Astrocyte (in vitro differentiated cells and primary cell): ENCODE data around the gene EEF2K. TPM values are rescaled to one million over a fixed set of nuclear protein-coding genes. Genes with fewer than 3 reads are reported as not detected.

ENCODE experiments used
- DNase-seq: peaks from one replicate; pipeline ENCODE4 v3.0.0-alpha.2; 2010; ENCODE audit warnings: low read depth
- FAIRE-seq: peaks from 2 replicates; lab custom pipeline; 2011; peaks lifted over from hg19 to GRCh38; lab: Jason Lieb, UNC
- H2AFZ ChIP-seq: 2 replicates; pipeline ENCODE4 v1.6.0; 2012; ENCODE audit warnings: low read depth, low read length, inconsistent platforms
- H3K27ac ChIP-seq: 2 replicates; pipeline ENCODE4 v1.5.1; 2011; ENCODE audit warnings: low read depth, low read length, inconsistent platforms
- H3K27me3 ChIP-seq: 2 replicates; pipeline ENCODE4 v1.6.0; 2011; ENCODE audit warnings: low read length, inconsistent platforms; ENCODE audit not compliant: insufficient read depth
- H3K36me3 ChIP-seq: 2 replicates; pipeline ENCODE4 v1.5.1; 2011; ENCODE audit warnings: low read length, inconsistent platforms; ENCODE audit not compliant: insufficient read depth
- H3K4me1 ChIP-seq: 2 replicates; pipeline ENCODE4 v1.5.1; 2011; ENCODE audit warnings: low read length, inconsistent platforms; ENCODE audit not compliant: insufficient read depth
- H3K4me2 ChIP-seq: 2 replicates; pipeline ENCODE4 v1.6.0; 2012; ENCODE audit warnings: low read length, inconsistent platforms
- H3K4me3 ChIP-seq: 2 replicates; pipeline ENCODE4 v1.5.1; 2011; ENCODE audit warnings: low read depth, mild to moderate bottlenecking, low read length, inconsistent platforms; ENCODE audit not compliant: insufficient read depth
- H3K79me2 ChIP-seq: 2 replicates; pipeline ENCODE4 v1.6.0; 2012; ENCODE audit warnings: mild to moderate bottlenecking, low read length, inconsistent platforms; ENCODE audit not compliant: insufficient read depth
- H3K9ac ChIP-seq: 2 replicates; pipeline ENCODE4 v1.6.0; 2012; ENCODE audit warnings: mild to moderate bottlenecking, low read length, inconsistent platforms
- H3K9me3 ChIP-seq: 2 replicates; pipeline ENCODE4 v1.5.1; 2012; ENCODE audit warnings: low read depth, mild to moderate bottlenecking, low read length, inconsistent platforms; ENCODE audit not compliant: insufficient read depth
- H4K20me1 ChIP-seq: 2 replicates; pipeline ENCODE4 v1.6.0; 2012; ENCODE audit warnings: low read length, inconsistent platforms; ENCODE audit not compliant: insufficient read depth
- H3K27ac Mint-ChIP-seq: one replicate; pipeline ENCODE4 v1.8.0; 2021; ENCODE audit warnings: mild to moderate bottlenecking, mixed read lengths; ENCODE audit not compliant: unreplicated experiment
- H3K27me3 Mint-ChIP-seq: one replicate; pipeline ENCODE4 v1.8.0; 2021; ENCODE audit warnings: low read depth, mixed read lengths; ENCODE audit not compliant: unreplicated experiment
- H3K36me3 Mint-ChIP-seq: one replicate; pipeline ENCODE4 v1.8.0; 2021; ENCODE audit warnings: low read depth, mixed read lengths; ENCODE audit not compliant: unreplicated experiment
- H3K4me1 Mint-ChIP-seq: one replicate; pipeline ENCODE4 v1.8.0; 2021; ENCODE audit warnings: low read depth, mixed read lengths; ENCODE audit not compliant: unreplicated experiment
- H3K4me3 Mint-ChIP-seq: one replicate; pipeline ENCODE4 v1.8.0; 2021; ENCODE audit warnings: mild to moderate bottlenecking, moderate library complexity, mixed read lengths; ENCODE audit not compliant: unreplicated experiment
- H3K9me3 Mint-ChIP-seq: one replicate; pipeline ENCODE4 v1.8.0; 2021; ENCODE audit warnings: mild to moderate bottlenecking, mixed read lengths; ENCODE audit not compliant: unreplicated experiment
- EZH2 ChIP-seq: IDR thresholded peaks from 2 replicates; pipeline ENCODE4 v1.6.1; 2012; ENCODE audit warnings: mild to moderate bottlenecking, low read length, inconsistent platforms; ENCODE audit not compliant: insufficient read depth
- total RNA-seq: library from RNA; stranded (reverse); gene quantifications from 2 replicates; pipeline ENCODE4 v1.2.1, GENCODE V29; 2021
- TF ChIP-seq, protein P1 (sequence below): IDR thresholded peaks from 2 replicates; pipeline ENCODE4 v1.5.1; 2011; ENCODE audit warnings: low read depth, mild to moderate bottlenecking, inconsistent platforms, low read length, moderate library complexity; ENCODE audit not compliant: insufficient read depth

The EEF2K gene
- total RNA-seq, 1 donor from 2014 or later = 20.9 TPM

DNA sequence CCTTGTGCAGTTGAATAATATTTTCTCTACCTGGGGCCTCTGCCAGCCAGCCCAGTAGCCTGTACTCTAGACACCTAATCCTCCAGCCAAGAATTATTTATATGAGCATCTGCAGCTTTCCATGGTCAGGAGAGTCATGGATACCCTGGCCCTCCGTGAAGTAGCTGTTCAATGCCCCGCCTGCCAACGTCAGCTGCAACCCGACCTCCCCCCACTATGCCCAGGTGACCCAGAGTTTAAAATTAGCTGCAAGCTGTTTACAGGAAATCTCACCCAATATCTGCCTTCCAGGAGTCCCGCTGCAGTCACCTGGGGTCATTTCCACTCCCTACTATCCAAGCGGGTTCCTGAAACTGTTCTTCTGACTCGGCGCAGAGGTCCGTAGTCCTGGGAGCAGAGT lies 31.4 kb upstream of the EEF2K start:
- Mint-ChIP-seq H3K27me3 (peaks cover 18% of the 10 kb centered on the region), H3K9me3 (no peaks in the 10 kb centered on the region), H3K27ac (no peak overlapping the region), H3K4me1 (no peaks in the 10 kb centered on the region), H3K36me3 (no peaks in the 10 kb centered on the region), H3K4me3 (no peak overlapping the region)
- H3K36me3 ChIP-seq = no peaks in the 10 kb centered on the region
- no peak for DNase-seq
- no peaks in the 10 kb centered on the region for H3K79me2 ChIP-seq
- H3K9ac ChIP-seq = no peak overlapping the region
- H3K27me3 ChIP-seq = peaks cover 2% of the 10 kb centered on the region
- H3K4me3 ChIP-seq = no peak overlapping the region
- no peak overlapping the region for H2AFZ ChIP-seq
- FAIRE-seq = no peak
- H3K4me1 ChIP-seq = no peaks in the 10 kb centered on the region
- H3K4me2 ChIP-seq = no peak overlapping the region
- H3K9me3 ChIP-seq = no peaks in the 10 kb centered on the region
- H3K27ac ChIP-seq = no peak overlapping the region
- TF ChIP-seq, protein P1, sequence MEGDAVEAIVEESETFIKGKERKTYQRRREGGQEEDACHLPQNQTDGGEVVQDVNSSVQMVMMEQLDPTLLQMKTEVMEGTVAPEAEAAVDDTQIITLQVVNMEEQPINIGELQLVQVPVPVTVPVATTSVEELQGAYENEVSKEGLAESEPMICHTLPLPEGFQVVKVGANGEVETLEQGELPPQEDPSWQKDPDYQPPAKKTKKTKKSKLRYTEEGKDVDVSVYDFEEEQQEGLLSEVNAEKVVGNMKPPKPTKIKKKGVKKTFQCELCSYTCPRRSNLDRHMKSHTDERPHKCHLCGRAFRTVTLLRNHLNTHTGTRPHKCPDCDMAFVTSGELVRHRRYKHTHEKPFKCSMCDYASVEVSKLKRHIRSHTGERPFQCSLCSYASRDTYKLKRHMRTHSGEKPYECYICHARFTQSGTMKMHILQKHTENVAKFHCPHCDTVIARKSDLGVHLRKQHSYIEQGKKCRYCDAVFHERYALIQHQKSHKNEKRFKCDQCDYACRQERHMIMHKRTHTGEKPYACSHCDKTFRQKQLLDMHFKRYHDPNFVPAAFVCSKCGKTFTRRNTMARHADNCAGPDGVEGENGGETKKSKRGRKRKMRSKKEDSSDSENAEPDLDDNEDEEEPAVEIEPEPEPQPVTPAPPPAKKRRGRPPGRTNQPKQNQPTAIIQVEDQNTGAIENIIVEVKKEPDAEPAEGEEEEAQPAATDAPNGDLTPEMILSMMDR = no peak
- TF ChIP-seq EZH2 = no peak
- H4K20me1 ChIP-seq = no peaks in the 10 kb centered on the region

DNA sequence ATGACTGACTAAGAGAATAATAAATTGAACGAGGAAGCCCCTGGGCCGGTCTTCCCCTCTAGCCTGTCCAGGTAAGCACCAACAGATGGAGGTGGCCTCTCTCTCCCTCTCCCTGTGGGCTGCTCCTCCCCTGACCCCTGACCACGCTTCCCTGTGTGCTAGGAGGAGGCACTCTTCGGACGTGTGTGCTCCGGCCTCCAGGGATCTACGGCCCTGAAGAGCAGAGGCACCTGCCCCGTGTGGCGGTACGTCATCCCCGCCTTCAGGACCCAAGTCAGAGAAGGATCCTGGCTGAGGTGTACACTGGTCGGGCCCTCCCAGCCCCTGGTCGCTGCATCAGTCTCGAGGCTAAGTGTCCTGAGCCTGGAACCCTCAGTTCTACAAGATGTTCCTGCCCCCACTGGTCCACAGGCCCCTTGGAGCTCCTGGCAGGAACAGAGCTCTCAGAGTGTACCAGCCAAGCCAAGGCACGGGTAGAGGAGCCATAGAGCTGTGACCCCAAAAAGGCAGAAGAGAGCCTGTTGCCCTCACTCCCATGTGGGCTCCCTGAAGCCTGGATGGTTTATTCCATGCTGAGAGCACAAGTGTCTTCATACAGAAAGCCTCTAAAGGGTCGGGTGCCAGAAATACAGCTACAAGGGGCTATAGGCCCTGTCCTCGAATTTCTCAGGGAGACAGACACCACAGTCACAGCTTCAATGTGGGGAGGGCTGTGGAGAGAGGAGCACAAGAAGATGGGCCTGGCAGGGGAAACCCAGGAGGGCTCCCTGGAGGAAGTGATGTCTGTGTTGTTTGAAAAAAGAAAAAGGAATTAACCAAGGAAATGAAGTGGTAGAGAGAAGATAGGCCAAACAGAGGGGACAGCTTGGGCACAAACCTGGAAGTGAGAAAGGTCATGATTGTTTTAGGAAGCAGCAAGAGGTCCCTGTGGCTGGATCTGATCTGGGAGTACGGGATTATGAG lies 27.8 kb upstream of the EEF2K start:
- TF ChIP-seq, protein P1 = no peak
- no peak for TF ChIP-seq EZH2
- H3K4me3 Mint-ChIP-seq = no peak overlapping the region
- H3K36me3 Mint-ChIP-seq = no peaks in the 10 kb centered on the region
- no peaks in the 10 kb centered on the region for H3K4me1 Mint-ChIP-seq
- Histone ChIP-seq H4K20me1 (no peaks in the 10 kb centered on the region), H3K4me3 (no peak overlapping the region), H3K9me3 (no peaks in the 10 kb centered on the region), H3K27me3 (peaks cover 2% of the 10 kb centered on the region), H3K79me2 (no peaks in the 10 kb centered on the region), H3K27ac (no peak overlapping the region), H2AFZ (no peak overlapping the region), H3K4me2 (no peak overlapping the region), H3K36me3 (no peaks in the 10 kb centered on the region), H3K4me1 (no peaks in the 10 kb centered on the region), H3K9ac (no peak overlapping the region)
- H3K27ac Mint-ChIP-seq = no peak overlapping the region
- DNase-seq (no peak), FAIRE-seq (no peak)
- peaks cover 35% of the 10 kb centered on the region for H3K27me3 Mint-ChIP-seq
- no peaks in the 10 kb centered on the region for H3K9me3 Mint-ChIP-seq

DNA sequence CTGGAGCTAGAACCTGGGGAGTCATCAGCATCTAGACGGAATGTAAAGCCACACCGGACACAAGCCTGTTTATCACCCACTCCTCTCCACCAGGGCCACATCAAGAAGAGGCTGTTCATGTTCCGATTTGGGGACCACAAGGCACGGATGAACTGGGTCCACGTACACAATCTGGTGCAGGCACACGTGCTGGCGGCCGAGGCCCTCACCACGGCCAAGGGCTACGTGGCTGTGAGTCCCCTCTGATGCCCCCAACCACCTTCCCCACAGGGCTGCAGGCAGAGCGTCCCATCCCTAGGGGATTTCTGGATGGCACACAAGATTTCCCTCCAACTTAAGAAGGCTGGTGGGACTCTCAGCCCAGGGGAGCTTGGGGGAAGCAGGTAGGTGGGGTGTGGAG lies 24.7 kb upstream of the EEF2K start:
- no peak for DNase-seq
- no peaks in the 10 kb centered on the region for H3K4me1 Mint-ChIP-seq
- no peaks in the 10 kb centered on the region for H3K4me1 ChIP-seq
- peaks cover 2% of the 10 kb centered on the region for H3K27me3 ChIP-seq
- no peak overlapping the region for H2AFZ ChIP-seq
- TF ChIP-seq, protein P1 = no peak
- no peak for TF ChIP-seq EZH2
- no peaks in the 10 kb centered on the region for H3K79me2 ChIP-seq
- no peaks in the 10 kb centered on the region for H3K36me3 ChIP-seq
- H3K27me3 Mint-ChIP-seq = peaks cover 38% of the 10 kb centered on the region
- H3K27ac ChIP-seq = no peak overlapping the region
- H3K4me2 ChIP-seq = no peak overlapping the region
- H3K4me3 Mint-ChIP-seq = no peak overlapping the region
- H3K9me3 ChIP-seq = no peaks in the 10 kb centered on the region
- no peak overlapping the region for H3K4me3 ChIP-seq
- H3K9ac ChIP-seq = no peak overlapping the region
- H3K36me3 Mint-ChIP-seq = no peaks in the 10 kb centered on the region
- no peak overlapping the region for H3K27ac Mint-ChIP-seq
- H4K20me1 ChIP-seq = no peaks in the 10 kb centered on the region
- no peaks in the 10 kb centered on the region for H3K9me3 Mint-ChIP-seq
- no peak for FAIRE-seq
